H1 (cell line): Measurements from ENCODE around the gene BUD13. TPM values are rescaled to one million over a fixed set of nuclear protein-coding genes. Genes with fewer than 3 reads are reported as not detected.

Experiments
- CTCF ChIA-PET: fragments of 300-600 bp; sonication (Branson Sonifier 250); formaldehyde crosslinking; loops from one replicate; lab custom pipeline; 2021; ENCODE audit not compliant: partially characterized antibody; lab: Charles Lee
- POLR2A ChIA-PET: fragments of 300-600 bp; sonication (Branson Sonifier 250); formaldehyde crosslinking; loops from one replicate; lab custom pipeline; 2021; ENCODE audit warnings: inconsistent platforms; ENCODE audit not compliant: partially characterized antibody; lab: Charles Lee
- DNase-seq, 2 experiments: peaks; one replicate each; pipeline versions ENCODE4 v3.0.0 to v3.0.0-alpha.2; 2010 to 2022; ENCODE audit warnings: low spot score in 2 of 2, low read depth in 1 of 2, mixed read lengths in 1 of 2
- FAIRE-seq: peaks from 2 replicates; lab custom pipeline; 2011; peaks lifted over from hg19 to GRCh38; lab: Jason Lieb, UNC
- H2AFZ ChIP-seq: 2 replicates; pipeline ENCODE4 v1.8.1; 2012; ENCODE audit warnings: low read length, inconsistent platforms
- H2AK5ac ChIP-seq: 2 replicates; pipeline ENCODE4 v1.6.1; 2013; ENCODE audit warnings: low read depth, low read length
- H2BK120ac ChIP-seq: replicated peaks from 2 replicates; pipeline ENCODE3; 2013; ENCODE audit warnings: low read depth, low read length, inconsistent platforms
- H2BK12ac ChIP-seq: 2 replicates; pipeline ENCODE4 v1.6.1; 2013; ENCODE audit warnings: low read depth, low read length
- H2BK15ac ChIP-seq: 2 replicates; pipeline ENCODE4 v1.6.1; 2013; ENCODE audit warnings: low read length
- H2BK20ac ChIP-seq: 2 replicates; pipeline ENCODE4 v1.6.1; 2013; ENCODE audit warnings: low read length
- H2BK5ac ChIP-seq: 2 replicates; pipeline ENCODE4 v1.6.1; 2013; ENCODE audit warnings: low read depth, low read length
- H3K14ac ChIP-seq: 2 replicates; pipeline ENCODE4 v1.6.1; 2013; ENCODE audit warnings: inconsistent platforms; ENCODE audit not compliant: insufficient read length
- H3K18ac ChIP-seq: 2 replicates; pipeline ENCODE4 v1.6.1; 2013; ENCODE audit warnings: low read length; ENCODE audit errors: extremely low read depth
- H3K23ac ChIP-seq: 2 replicates; pipeline ENCODE4 v1.6.1; 2013; ENCODE audit warnings: inconsistent platforms; ENCODE audit not compliant: insufficient read length
- H3K23me2 ChIP-seq: 2 replicates; pipeline ENCODE4 v1.6.1; 2013; ENCODE audit warnings: low read depth, low read length
- H3K27ac ChIP-seq: 2 replicates; pipeline ENCODE4 v1.6.1; 2011; ENCODE audit warnings: low read depth, low read length, inconsistent platforms
- H3K27me3 ChIP-seq, 4 experiments: replicated peaks in 1 of 4; 1 replicate in 1 of 4; 2 replicates in 3 of 4; pipeline versions ENCODE4 v1.6.1 to v1.8.1; 2011 to 2013; ENCODE audit warnings: low read length in 3 of 4, mild to moderate bottlenecking in 3 of 4, inconsistent platforms in 2 of 4, mixed read lengths in 2 of 4, moderate library complexity in 1 of 4; ENCODE audit not compliant: control insufficient read depth in 3 of 4, insufficient read depth in 3 of 4; ENCODE audit errors: extremely low read depth in 1 of 4
- H3K36me3 ChIP-seq, 4 experiments: 2 replicates each; pipeline versions ENCODE4 v1.6.1 to v1.8.1; 2011 to 2013; ENCODE audit warnings: mild to moderate bottlenecking in 4 of 4, low read length in 3 of 4, moderate library complexity in 2 of 4, control low read depth in 1 of 4, inconsistent platforms in 1 of 4; ENCODE audit not compliant: insufficient read depth in 4 of 4, control insufficient read depth in 2 of 4
- H3K4ac ChIP-seq: replicated peaks from 2 replicates; pipeline ENCODE3; 2013; ENCODE audit warnings: low read length, low read depth, mixed read lengths, inconsistent platforms; ENCODE audit not compliant: insufficient read length
- H3K4me1 ChIP-seq, 4 experiments: replicated peaks in 1 of 4; 1 replicate in 1 of 4; 2 replicates in 3 of 4; pipeline versions ENCODE4 v1.6.1 to v1.8.1; 2011 to 2013; ENCODE audit warnings: low read length in 3 of 4, inconsistent platforms in 2 of 4, mixed read lengths in 1 of 4; ENCODE audit not compliant: insufficient read depth in 4 of 4, control insufficient read depth in 3 of 4
- H3K4me2 ChIP-seq, 2 experiments: 2 replicates each; pipeline versions ENCODE4 v1.6.1 to v1.8.1; 2011 to 2013; ENCODE audit warnings: low read depth in 2 of 2, low read length in 2 of 2, control low read depth in 1 of 2, inconsistent platforms in 1 of 2, mild to moderate bottlenecking in 1 of 2; ENCODE audit not compliant: insufficient read depth in 1 of 2
- H3K4me3 ChIP-seq, 4 experiments: fragments of 200-600, 300-600 bp in 1 of 4; sonication (generic), shearing (Covaris generic), sonication (Bioruptor Twin) in 1 of 4; 2 replicates each; pipeline versions ENCODE4 v1.5.1 to v1.8.1; 2011 to 2016; ENCODE audit warnings: low read length in 4 of 4, low read depth in 3 of 4, control low read depth in 2 of 4, inconsistent platforms in 2 of 4, mild to moderate bottlenecking in 2 of 4, mixed read lengths in 1 of 4, moderate library complexity in 1 of 4; ENCODE audit not compliant: insufficient read depth in 2 of 4; ENCODE audit errors: extremely low read depth in 1 of 4
- H3K56ac ChIP-seq: replicated peaks from 2 replicates; pipeline ENCODE3; 2013; ENCODE audit warnings: low read depth, mild to moderate bottlenecking, mixed read lengths, low read length, inconsistent platforms; ENCODE audit not compliant: insufficient read length
- H3K79me1 ChIP-seq: 2 replicates; pipeline ENCODE4 v1.6.1; 2013; ENCODE audit warnings: low read depth, low read length, control low read depth
- H3K79me2 ChIP-seq, 2 experiments: 2 replicates each; pipeline versions ENCODE4 v1.6.1 to v1.8.1; 2012 to 2013; ENCODE audit warnings: low read length in 2 of 2, mild to moderate bottlenecking in 2 of 2, inconsistent platforms in 1 of 2; ENCODE audit not compliant: insufficient read depth in 2 of 2, control insufficient read depth in 1 of 2
- H3K9ac ChIP-seq, 4 experiments: replicated peaks in 1 of 4; 1 replicate in 1 of 4; 2 replicates in 3 of 4; pipeline versions ENCODE4 v1.6.1 to v1.8.1; 2011 to 2013; ENCODE audit warnings: low read depth in 3 of 4, low read length in 3 of 4, control low read depth in 2 of 4, mild to moderate bottlenecking in 2 of 4, moderate library complexity in 2 of 4, inconsistent platforms in 1 of 4; ENCODE audit errors: extremely low read depth in 1 of 4
- H3K9me3 ChIP-seq, 2 experiments: 2 replicates each; pipeline versions ENCODE4 v1.6.1 to v1.8.1; 2012 to 2013; ENCODE audit warnings: mild to moderate bottlenecking in 2 of 2, moderate library complexity in 2 of 2, control low read depth in 1 of 2, inconsistent platforms in 1 of 2, low read depth in 1 of 2, low read length in 1 of 2, mixed read lengths in 1 of 2; ENCODE audit not compliant: insufficient read depth in 2 of 2
- H4K20me1 ChIP-seq, 2 experiments: replicated peaks in 1 of 2; 2 replicates each; pipeline versions ENCODE3 to v1.8.1; 2011 to 2013; ENCODE audit warnings: inconsistent platforms in 2 of 2, low read length in 2 of 2, mild to moderate bottlenecking in 1 of 2; ENCODE audit not compliant: insufficient read depth in 2 of 2, control insufficient read depth in 1 of 2
- H4K5ac ChIP-seq: 2 replicates; pipeline ENCODE4 v1.6.1; 2013; ENCODE audit warnings: low read length, low read depth, mixed read lengths, inconsistent platforms; ENCODE audit not compliant: insufficient read length
- H4K8ac ChIP-seq: 2 replicates; pipeline ENCODE4 v1.8.0; 2013; ENCODE audit warnings: mild to moderate bottlenecking, moderate library complexity, low read length, inconsistent platforms; ENCODE audit not compliant: insufficient read depth; ENCODE audit errors: extremely low read depth
- H4K91ac ChIP-seq: replicated peaks from 2 replicates; pipeline ENCODE3; 2013; ENCODE audit warnings: low read length, mixed read lengths, inconsistent platforms; ENCODE audit not compliant: insufficient read length
- ATF3 ChIP-seq: IDR thresholded peaks from 2 replicates; pipeline ENCODE4 v1.6.1; 2011; ENCODE audit warnings: low read depth, mild to moderate bottlenecking, low read length; ENCODE audit not compliant: insufficient read depth
- CTBP2 ChIP-seq: IDR thresholded peaks from 2 replicates; pipeline ENCODE4 v1.7.0; 2011; ENCODE audit warnings: borderline replicate concordance, mild to moderate bottlenecking, moderate library complexity, mixed read lengths, low read length; ENCODE audit not compliant: insufficient read depth, insufficient read length
- E2F6 ChIP-seq: IDR thresholded peaks from 2 replicates; pipeline ENCODE4 v1.6.1; 2012; ENCODE audit warnings: inconsistent platforms
- EZH2 ChIP-seq: fragments of 200-600 bp; sonication (generic); IDR thresholded peaks from 2 replicates; pipeline ENCODE4 v1.7.1; 2012; ENCODE audit warnings: low read depth, mild to moderate bottlenecking, moderate library complexity, low read length, inconsistent platforms; ENCODE audit not compliant: severe bottlenecking
- FOSL1 ChIP-seq: IDR thresholded peaks from 2 replicates; pipeline ENCODE4 v1.6.1; 2011; ENCODE audit warnings: mild to moderate bottlenecking, low read depth, low read length, moderate library complexity; ENCODE audit not compliant: insufficient read depth
- KDM1A ChIP-seq: fragments of 200-600, 300-600 bp; sonication (generic); IDR thresholded peaks from 2 replicates; pipeline ENCODE4 v1.7.1; 2016; ENCODE audit warnings: mild to moderate bottlenecking, low read length, borderline replicate concordance
- MAX ChIP-seq: IDR thresholded peaks from 2 replicates; pipeline ENCODE4 v1.6.1; 2012; ENCODE audit warnings: inconsistent platforms
- PHF8 ChIP-seq: fragments of 200-600 bp; sonication (generic); conservative IDR thresholded peaks from 2 replicates; pipeline ENCODE4 v1.7.1; 2012; ENCODE audit warnings: low read depth, mild to moderate bottlenecking, inconsistent platforms, low read length, moderate library complexity
- RAD21 ChIP-seq, 2 experiments: IDR thresholded peaks in 1 of 2; conservative IDR thresholded peaks in 1 of 2; 2 replicates each; pipeline ENCODE4 v1.6.1; 2011; ENCODE audit warnings: low read depth in 2 of 2, low read length in 2 of 2, improper control_type of control experiment in 1 of 2, inconsistent platforms in 1 of 2, mild to moderate bottlenecking in 1 of 2, moderate library complexity in 1 of 2
- SUZ12 ChIP-seq: fragments of 200-600 bp; sonication (generic); IDR thresholded peaks from 2 replicates; pipeline ENCODE4 v1.6.1; 2012; ENCODE audit warnings: mild to moderate bottlenecking, inconsistent platforms, low read length, moderate library complexity, mixed read lengths
- WGBS, 2 experiments: shearing (Covaris generic) in 1 of 2; methylation state at CpG; one replicate each; pipeline versions ENCODE4 v1.1.6 to v1.1.7; 2013 to 2015; ENCODE audit warnings: low lambda C conversion rate in 2 of 2, mixed read lengths in 2 of 2, inconsistent platforms in 1 of 2, low coverage in 1 of 2, missing lambda C conversion rate in 1 of 2; ENCODE audit not compliant: insufficient replicate concordance in 2 of 2, insufficient coverage in 1 of 2, insufficient read length in 1 of 2; ENCODE audit errors: extremely low coverage in 1 of 2, missing lambda C conversion rate in 1 of 2; 5-methylcytosine and 5-hydroxymethylcytosine counted together
- polyA plus RNA-seq, 7 experiments: library from polyadenylated mRNA; depleted of rRNA in 3 of 7; stranded (reverse) in 5 of 7; unstranded in 2 of 7; fragments of >200 nt in 5 of 7; fragments of 200-250 nt in 2 of 7; gene quantifications; 1 replicate in 5 of 7; 2 replicates in 1 of 7; 4 replicates in 1 of 7; pipeline versions ENCODE4 v1.2.1 to v1.2.3, GENCODE V29; 2011 to 2013; ENCODE audit warnings: missing spikeins in 2 of 7, mixed read lengths in 2 of 7
- total RNA-seq: library from RNA; stranded (reverse); fragmentation: NEBNext Ultra II Directional; extraction: Animal tissue kit (Norgen Biotek cat#: 25700); gene quantifications from 2 replicates; pipeline ENCODE4 v1.2.1, GENCODE V29; 2021

Gene BUD13
- total and polyA plus RNA-seq, 2 of the 8 experiments (the other 6 are each of a cell fraction or from before 2014, with no cell fraction given): 24.8 to 27.2 TPM

GRCh38 chr11:116700586-116701220 lies 72.1 kb downstream of the BUD13 start:
- Histone ChIP-seq H4K8ac (no peak overlapping the region), H2AK5ac (no peak overlapping the region), H4K91ac (no peak overlapping the region), H2BK15ac (no peak overlapping the region), H3K23me2 (no peaks in the 10 kb centered on the region; the same call in 1 of the 2 replicates), H3K36me3 (no peaks in the 10 kb centered on the region), H3K4me2 (no peak overlapping the region), H2BK120ac (no peak overlapping the region), H3K79me1 (no peaks in the 10 kb centered on the region), H3K56ac (no peak overlapping the region), H3K9ac (no peak overlapping the region), H3K4me3 (no peak overlapping the region), H3K27me3 (no peaks in the 10 kb centered on the region), H2BK5ac (no peak overlapping the region), H4K5ac (no peak overlapping the region), H3K4ac (no peak overlapping the region), H3K23ac (no peak overlapping the region), H2AFZ (no peak overlapping the region), H3K4me1 (peaks cover 3 to 17% (median 13%) of the 10 kb centered on the region in 4 experiments), H4K20me1 (no peaks in the 10 kb centered on the region), H3K9me3 (no peaks in the 10 kb centered on the region), H2BK20ac (no peak overlapping the region), H2BK12ac (no peak overlapping the region), H3K18ac (no peak overlapping the region), H3K79me2 (no peaks in the 10 kb centered on the region), H3K27ac (no peak overlapping the region), H3K14ac (no peak overlapping the region)
- CTCF ChIA-PET: interaction anchor here (0.6 to 4.3 kb wide), 9 partner anchors 8 to 310 kb away, joined by 3 to 35 read pairs (median 3); no protein-coding TSS in a partner anchor
- peak in 1 of 2 experiments; percentile 17 for DNase-seq
- 93% methylated on average over 6 of the region's 6 CpGs; no CpG with 5 or more reads in 1 of the 2 experiments for WGBS, 2 experiments
- no peak for FAIRE-seq
- POLR2A ChIA-PET: no interaction called here
- TF ChIP-seq RAD21 (IDR thresholded peaks at IDR 0.05 in 1 of 2, conservative IDR thresholded peaks at IDR 0.05 in 1 of 2; ENCODE audit: low read depth in 2 of 2, low read length in 2 of 2) (no peak), FOSL1 (no peak), EZH2 (no peak), ATF3 (no peak), KDM1A (no peak), E2F6 (no peak), SUZ12 (no peak), PHF8 (no peak), MAX (no peak), CTBP2 (no peak)
